ENCODE results near the gene C6orf120. TPM values are rescaled to one million over a fixed set of nuclear protein-coding genes. Genes with fewer than 3 reads are reported as not detected.

C6orf120 gene
- total and polyA plus RNA-seq, 4 donors: 4.3 to 23.9 (median 21.9) TPM

DNA sequence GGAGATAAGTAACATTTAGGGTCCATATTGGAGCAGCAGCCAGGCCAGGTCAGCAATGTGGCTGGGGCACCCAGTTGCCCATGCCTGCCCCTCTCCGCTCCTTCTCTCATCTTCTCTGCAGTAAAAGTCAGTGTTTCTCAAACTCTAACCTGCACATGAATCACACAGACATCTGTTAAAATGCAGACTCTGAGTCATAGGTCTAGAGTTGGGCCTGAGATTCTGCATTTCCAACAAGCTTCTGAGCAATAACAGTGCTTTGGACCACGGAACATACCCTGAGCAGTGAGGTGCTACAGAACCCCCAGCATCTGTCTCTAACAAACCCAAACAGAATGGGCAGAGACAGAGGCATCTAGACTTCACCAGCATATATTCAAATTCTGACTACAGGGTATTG lies 12.3 kb downstream of the C6orf120 start:
- Histone ChIP-seq H3K36me3 (ENCODE audit: control insufficient read depth in 4 of 4, insufficient read depth in 4 of 4, low read length in 4 of 4) (peaks cover 11 to 41% (median 23%) of the 10 kb centered on the region in 4 donors), H3K9ac (ENCODE audit: insufficient read depth in 1 of 2, low read length in 2 of 2) (no peak overlapping the region), H3K27me3 (ENCODE audit: control insufficient read depth in 3 of 3, insufficient read depth in 3 of 3, low read length in 2 of 3) (no peaks in the 10 kb centered on the region), H3K4me3 (no peak overlapping the region), H3K4me1 (ENCODE audit: control insufficient read depth in 5 of 5, insufficient read depth in 5 of 5, low read length in 5 of 5) (peaks cover 0 to 3% (median 0%) of the 10 kb centered on the region in 5 donors), H3K27ac (ENCODE audit: low read depth in 1 of 2, low read length in 1 of 2) (no peak overlapping the region), H3K9me3 (ENCODE audit: control insufficient read depth in 4 of 4, insufficient read depth in 3 of 4, low read length in 3 of 4) (no peaks in the 10 kb centered on the region)
- TF ChIP-seq, protein P1, sequence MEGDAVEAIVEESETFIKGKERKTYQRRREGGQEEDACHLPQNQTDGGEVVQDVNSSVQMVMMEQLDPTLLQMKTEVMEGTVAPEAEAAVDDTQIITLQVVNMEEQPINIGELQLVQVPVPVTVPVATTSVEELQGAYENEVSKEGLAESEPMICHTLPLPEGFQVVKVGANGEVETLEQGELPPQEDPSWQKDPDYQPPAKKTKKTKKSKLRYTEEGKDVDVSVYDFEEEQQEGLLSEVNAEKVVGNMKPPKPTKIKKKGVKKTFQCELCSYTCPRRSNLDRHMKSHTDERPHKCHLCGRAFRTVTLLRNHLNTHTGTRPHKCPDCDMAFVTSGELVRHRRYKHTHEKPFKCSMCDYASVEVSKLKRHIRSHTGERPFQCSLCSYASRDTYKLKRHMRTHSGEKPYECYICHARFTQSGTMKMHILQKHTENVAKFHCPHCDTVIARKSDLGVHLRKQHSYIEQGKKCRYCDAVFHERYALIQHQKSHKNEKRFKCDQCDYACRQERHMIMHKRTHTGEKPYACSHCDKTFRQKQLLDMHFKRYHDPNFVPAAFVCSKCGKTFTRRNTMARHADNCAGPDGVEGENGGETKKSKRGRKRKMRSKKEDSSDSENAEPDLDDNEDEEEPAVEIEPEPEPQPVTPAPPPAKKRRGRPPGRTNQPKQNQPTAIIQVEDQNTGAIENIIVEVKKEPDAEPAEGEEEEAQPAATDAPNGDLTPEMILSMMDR (IDR thresholded peaks at IDR 0.05; ENCODE audit: control extremely low read depth, extremely low read depth): no peak
- ATAC-seq (ENCODE audit: insufficient read depth, low FRiP score) (no peak), DNase-seq (no peak)
- 94 to 97% methylated on average over 2 of the region's 2 CpGs for WGBS, 2 donors

DNA sequence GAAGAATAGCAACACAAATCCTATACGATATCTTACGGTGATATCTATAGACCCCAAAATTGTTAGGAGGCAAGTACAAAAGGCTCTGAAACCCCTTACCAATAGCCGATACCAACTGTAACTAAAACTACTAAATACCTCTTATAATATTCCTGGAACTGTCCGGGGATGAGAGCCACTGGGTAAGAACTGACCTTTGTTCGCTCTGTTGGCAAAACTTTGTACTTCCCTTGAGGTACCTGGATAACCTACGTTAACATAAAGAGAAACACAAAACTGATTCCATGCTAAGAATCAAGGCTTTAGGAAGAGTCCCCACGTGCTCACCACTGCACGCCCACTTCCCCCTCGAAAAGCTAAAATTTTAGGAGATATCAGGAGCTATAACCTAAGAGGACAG lies 12.7 kb downstream of the C6orf120 start:
- H3K4me3 ChIP-seq: no peak overlapping the region
- H3K27ac ChIP-seq (ENCODE audit: low read depth in 1 of 2, low read length in 1 of 2): no peak overlapping the region
- H3K9ac ChIP-seq (ENCODE audit: insufficient read depth in 1 of 2, low read length in 2 of 2): no peak overlapping the region
- TF ChIP-seq, protein P1 (IDR thresholded peaks at IDR 0.05; ENCODE audit: control extremely low read depth, extremely low read depth): no peak
- 95 to 96% methylated on average over 9 of the region's 9 CpGs for WGBS, 2 donors
- H3K9me3 ChIP-seq (ENCODE audit: control insufficient read depth in 4 of 4, insufficient read depth in 3 of 4, low read length in 3 of 4): no peaks in the 10 kb centered on the region
- DNase-seq (no peak), ATAC-seq (ENCODE audit: insufficient read depth, low FRiP score) (no peak)
- H3K27me3 ChIP-seq (ENCODE audit: control insufficient read depth in 3 of 3, insufficient read depth in 3 of 3, low read length in 2 of 3): no peaks in the 10 kb centered on the region
- H3K4me1 ChIP-seq (ENCODE audit: control insufficient read depth in 5 of 5, insufficient read depth in 5 of 5, low read length in 5 of 5): peaks cover 0 to 3% (median 0%) of the 10 kb centered on the region in 5 donors
- peaks cover 11 to 41% (median 23%) of the 10 kb centered on the region in 4 donors for H3K36me3 ChIP-seq (ENCODE audit: control insufficient read depth in 4 of 4, insufficient read depth in 4 of 4, low read length in 4 of 4)

DNA sequence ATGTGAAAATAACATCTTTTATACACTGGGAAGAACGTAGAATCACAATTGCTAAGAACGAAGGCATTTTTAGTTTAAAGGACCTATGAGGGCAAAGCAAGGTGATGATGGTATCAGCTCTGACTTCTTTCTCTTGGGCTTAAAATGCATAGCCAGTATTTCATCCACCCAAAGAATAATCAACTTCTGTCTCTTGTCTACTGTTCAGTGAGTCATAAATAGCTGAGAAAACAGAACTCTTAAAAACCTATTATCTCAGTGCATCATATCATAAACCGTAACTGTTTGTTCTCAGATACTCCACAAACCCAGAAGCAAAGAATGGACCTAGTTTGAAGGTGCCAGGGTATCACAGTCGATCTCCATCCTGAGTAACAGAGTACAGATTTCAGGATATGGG lies 17.2 kb downstream of the C6orf120 start:
- Histone ChIP-seq H3K4me3 (no peak overlapping the region), H3K27ac (ENCODE audit: low read depth in 1 of 2, low read length in 1 of 2) (no peak overlapping the region), H3K9ac (ENCODE audit: insufficient read depth in 1 of 2, low read length in 2 of 2) (no peak overlapping the region), H3K9me3 (ENCODE audit: control insufficient read depth in 4 of 4, insufficient read depth in 3 of 4, low read length in 3 of 4) (no peaks in the 10 kb centered on the region), H3K27me3 (ENCODE audit: control insufficient read depth in 3 of 3, insufficient read depth in 3 of 3, low read length in 2 of 3) (no peaks in the 10 kb centered on the region), H3K36me3 (ENCODE audit: control insufficient read depth in 4 of 4, insufficient read depth in 4 of 4, low read length in 4 of 4) (peaks cover 3 to 26% (median 13%) of the 10 kb centered on the region in 4 donors), H3K4me1 (ENCODE audit: control insufficient read depth in 5 of 5, insufficient read depth in 5 of 5, low read length in 5 of 5) (peaks cover 0 to 26% (median 6%) of the 10 kb centered on the region in 5 donors)
- DNase-seq (no peak), ATAC-seq (ENCODE audit: insufficient read depth, low FRiP score) (no peak)
- 95 to 96% methylated on average over 4 of the region's 4 CpGs for WGBS, 2 donors
- TF ChIP-seq, protein P1 (IDR thresholded peaks at IDR 0.05; ENCODE audit: control extremely low read depth, extremely low read depth): no peak
